Glomerular endothelial cell (primary cell): ENCODE results near the gene TMEM129. TPM values are rescaled to one million over a fixed set of nuclear protein-coding genes. Genes with fewer than 3 reads are reported as not detected.

ENCODE experiments used
- DNase-seq: peaks from one replicate; pipeline ENCODE4 v3.0.0-alpha.2; 2011; ENCODE audit warnings: low read depth, low spot score; ENCODE audit errors: extremely low read depth
- total RNA-seq: library from RNA; depleted of rRNA; stranded (reverse); fragments of >200 nt; gene quantifications from 2 replicates; pipeline ENCODE4 v1.2.3, GENCODE V29; 2015

TMEM129 gene
- total RNA-seq, result 45.7 and 49.5 TPM in 2 replicates

- no peak for DNase-seq
Measured at GRCh38 chr4:1721003-1721665, at the start of gene TMEM129, which contains the start of gene TACC3. TSS of gene TMEM129 (minus strand) at chr4:1721323. CDS start at chr4:1720837, 486 bp downstream. TSS of gene TACC3 (plus strand) at chr4:1721521. CDS start at chr4:1723422, 1,901 bp downstream.

- DNase-seq, result no peak
Measured at GRCh38 chr4:1770791-1771231, 49.7 kb upstream of the TMEM129 start.

DNA sequence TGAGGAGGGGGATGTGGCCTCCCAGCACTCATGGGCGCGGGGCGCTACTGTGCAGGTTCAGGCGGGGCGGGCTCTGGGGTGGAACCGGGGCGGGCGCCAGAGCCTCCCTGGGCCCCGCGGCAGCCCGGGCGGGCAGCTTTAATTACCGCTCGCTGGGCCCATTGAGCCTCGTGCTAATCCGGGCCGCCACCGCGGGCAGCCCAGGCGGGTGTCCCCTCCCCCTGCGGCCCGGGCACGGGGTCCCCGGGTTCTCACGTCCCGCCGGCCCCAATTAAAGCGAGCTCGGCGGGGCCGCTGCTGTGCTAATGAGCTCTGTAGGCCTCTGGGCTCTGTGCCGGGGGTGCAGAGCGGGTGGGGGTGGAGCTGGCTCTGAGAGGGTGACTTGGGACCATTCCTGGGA is 49.1 kb upstream of the TMEM129 start:
- DNase-seq, result no peak

DNA sequence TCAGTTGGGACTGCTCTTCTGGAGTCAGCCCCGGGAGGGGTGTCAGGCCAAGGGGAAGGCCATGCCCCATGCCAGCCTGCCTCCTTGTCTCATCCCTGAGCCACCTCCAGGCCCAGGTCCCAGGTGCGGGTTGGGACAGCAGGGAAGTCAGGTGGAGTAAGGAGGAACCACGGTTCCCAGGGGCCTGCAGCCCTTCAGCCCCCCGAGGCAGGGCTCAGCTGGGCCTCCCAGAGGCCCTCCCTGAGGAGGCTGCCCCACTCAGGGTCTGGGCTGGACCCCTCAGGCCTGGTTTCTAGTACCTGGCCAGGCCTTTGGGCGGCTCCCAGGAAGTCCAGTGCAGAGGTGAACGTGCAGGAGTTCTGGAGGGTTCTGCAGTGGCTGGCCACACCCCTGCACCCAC is 48.6 kb upstream of the TMEM129 start:
- DNase-seq, result no peak

DNA sequence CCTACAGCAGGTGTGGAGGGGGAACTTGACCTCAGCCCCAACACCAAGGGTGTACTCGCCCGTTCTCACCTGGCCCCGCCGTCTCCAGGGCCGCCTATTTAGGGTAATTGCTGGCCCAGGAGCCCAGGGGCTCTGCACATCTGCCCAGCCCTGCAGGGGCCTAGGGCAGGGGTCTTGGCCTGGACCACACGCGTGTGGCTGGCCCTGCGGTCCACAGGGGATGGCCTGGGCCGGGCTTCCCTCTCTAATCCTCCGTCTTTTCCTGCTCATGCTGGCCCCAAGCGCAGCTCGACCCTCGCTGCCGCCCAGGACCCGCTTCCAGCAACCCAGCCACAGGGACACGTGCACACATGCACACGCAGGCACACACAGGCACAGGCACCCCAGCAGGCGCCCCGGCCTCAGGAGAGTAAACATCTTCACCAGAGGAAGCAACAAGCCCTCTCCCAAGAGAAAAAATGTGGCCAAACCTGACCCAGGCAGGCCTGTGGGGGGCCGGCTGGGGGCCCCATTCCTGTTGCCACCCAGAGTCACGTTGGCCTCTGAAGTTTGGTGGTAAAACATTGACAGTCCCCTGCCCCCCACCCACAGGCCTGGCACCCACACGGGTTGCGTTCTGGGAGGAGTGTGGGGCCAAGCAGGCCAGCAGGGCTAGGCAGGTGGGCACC is 47.4 kb upstream of the TMEM129 start:
- DNase-seq, result no peak

GRCh38 chr4:1767770-1768366 is 46.7 kb upstream of the TMEM129 start:
- no peak for DNase-seq

DNA sequence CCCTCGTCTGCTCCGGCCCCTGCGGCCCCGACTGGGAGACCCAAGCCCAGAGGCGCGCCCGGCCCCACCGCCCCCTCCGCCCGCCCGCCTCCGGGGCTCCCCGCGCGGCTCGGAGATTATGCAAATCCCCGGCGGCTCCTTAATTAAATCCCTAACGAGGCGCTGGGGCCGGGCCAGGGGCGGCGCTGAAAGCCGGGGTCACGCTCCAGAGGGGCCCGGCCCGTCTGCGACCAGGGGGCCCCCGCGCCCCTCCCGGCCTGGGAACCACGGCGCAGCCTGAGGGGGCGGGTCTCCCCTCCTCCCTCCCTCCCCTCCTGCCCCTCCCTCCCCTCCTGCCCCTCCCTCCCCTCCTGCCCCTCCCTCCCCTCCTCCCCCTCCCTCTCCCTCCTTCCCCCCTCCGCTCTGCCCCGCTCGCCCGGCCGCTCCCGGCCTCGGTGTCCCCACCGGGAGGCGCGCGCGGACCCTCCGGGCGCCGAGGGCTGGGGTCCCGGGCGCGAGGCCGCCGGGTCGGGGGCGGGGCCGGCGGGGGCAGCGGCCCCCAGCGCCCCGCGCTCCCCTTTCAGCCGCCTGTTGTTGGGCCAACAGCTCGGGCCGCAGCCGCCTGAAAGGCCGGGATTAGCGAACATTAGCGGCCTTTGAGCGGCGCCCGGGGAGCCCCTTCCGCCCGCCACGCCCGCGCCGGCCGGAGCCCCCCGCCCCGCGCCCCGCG is 46.1 kb upstream of the TMEM129 start:
- no peak for DNase-seq

GRCh38 chr4:1766106-1767060 is 45.3 kb upstream of the TMEM129 start:
- DNase-seq, result no peak

GRCh38 chr4:1765409-1766072 is 44.4 kb upstream of the TMEM129 start:
- DNase-seq, result no peak

DNA sequence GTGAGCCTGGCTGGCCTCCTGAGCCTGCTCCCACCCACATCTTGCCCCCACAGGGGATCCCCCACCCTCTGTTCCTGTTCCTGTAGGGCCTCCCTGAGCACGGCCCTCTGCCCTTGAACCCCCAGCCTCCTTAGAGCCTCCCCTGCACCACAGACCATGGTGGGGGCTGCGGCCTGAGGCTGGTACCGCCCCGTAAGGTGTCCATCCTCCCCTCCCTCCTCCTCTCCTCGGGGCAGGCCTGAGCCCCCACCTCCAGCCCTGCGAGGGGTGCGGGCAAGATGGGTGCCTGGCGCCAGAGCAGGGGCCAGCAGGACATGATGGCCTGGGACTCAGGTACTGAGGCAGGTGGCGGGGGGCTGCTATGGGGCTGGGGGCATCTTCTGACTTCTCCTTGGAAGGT is 43.5 kb upstream of the TMEM129 start:
- DNase-seq, result no peak

- no peak for DNase-seq
Measured at GRCh38 chr4:1763550-1764080, 42.5 kb upstream of the TMEM129 start.

GRCh38 chr4:1763070-1763549 is 42.0 kb upstream of the TMEM129 start:
- DNase-seq, result no peak

GRCh38 chr4:1762264-1763010 is 41.3 kb upstream of the TMEM129 start:
- DNase-seq, result no peak

- DNase-seq, result no peak
Measured at GRCh38 chr4:1761130-1761689, 40.1 kb upstream of the TMEM129 start.

GRCh38 chr4:1760521-1761071 is 39.5 kb upstream of the TMEM129 start:
- no peak for DNase-seq

DNA sequence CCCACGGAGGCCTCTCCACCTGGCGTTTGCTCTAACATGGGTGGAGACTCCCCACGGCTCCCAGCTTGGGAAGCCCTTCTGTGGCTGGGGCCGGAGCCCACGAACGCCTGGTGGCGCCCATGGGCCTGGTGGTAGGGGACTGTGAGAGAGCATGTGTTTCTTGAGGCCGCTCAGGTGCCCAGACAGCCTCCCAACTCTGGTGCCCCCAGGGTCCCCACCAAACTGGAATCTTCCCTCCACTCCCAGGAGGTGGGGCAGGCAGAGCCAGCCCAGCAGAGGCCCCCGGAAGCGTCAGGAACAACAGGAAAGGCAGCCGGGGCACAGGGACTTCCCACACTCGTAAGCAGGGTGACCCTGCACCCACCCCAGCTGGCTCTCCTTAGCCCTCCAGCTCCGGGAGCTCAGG is 38.7 kb upstream of the TMEM129 start:
- DNase-seq, result no peak

DNA sequence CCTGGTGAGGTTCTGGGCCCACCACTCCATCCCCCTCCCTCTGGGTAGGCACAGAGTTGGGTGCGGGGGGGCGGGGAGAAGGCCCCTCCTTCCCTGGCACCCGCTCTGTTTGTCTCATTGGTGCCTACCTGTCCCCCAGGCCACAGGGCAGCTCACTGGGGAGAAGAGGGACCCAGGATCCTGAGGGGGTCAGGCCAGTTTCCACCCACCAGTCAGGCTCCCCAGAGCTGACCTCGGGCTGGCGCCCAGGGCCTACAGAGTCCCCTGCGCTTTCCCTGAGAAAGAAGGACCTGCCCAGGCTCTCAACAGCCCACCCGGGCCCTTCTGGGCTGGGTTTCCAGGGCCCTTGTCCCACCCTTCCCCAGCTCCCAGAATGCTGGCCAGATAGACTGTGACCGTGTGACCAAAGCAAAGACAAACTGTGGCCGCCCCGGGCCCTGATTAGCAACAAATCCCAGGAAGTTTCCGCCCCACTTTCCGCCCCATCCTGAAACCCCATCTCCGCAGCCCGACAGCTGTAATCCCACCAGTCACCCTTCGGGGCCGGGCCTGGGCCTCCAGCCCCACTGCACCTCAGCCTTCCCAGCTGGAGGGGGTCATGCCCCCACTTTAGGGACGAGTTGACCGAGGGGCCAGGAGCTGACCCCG is 38.2 kb upstream of the TMEM129 start:
- no peak for DNase-seq
